GM18505 (cell line): ENCODE measurements around the gene CDK6.
A peak's percentile ranks its signal among the peaks of the same experiment; 100 is the strongest.

Experiments used
- ATAC-seq: cut with Tn5 transposase; IDR thresholded peaks from one replicate; pipeline ENCODE4 v1.9.1; 2021; ENCODE audit not compliant: unreplicated experiment
- POLR2A ChIP-seq: IDR thresholded peaks from 4 replicates; pipeline ENCODE4 v1.6.1; 2011; ENCODE audit warnings: borderline replicate concordance; ENCODE audit not compliant: insufficient read depth, insufficient read length; ENCODE audit errors: extremely low read depth

CDK6 gene

GRCh38 chr7:92806496-92806895 lies 29.9 kb downstream of the CDK6 start:
- no peak for ATAC-seq
- TF ChIP-seq POLR2A = no peak

GRCh38 chr7:92802406-92802805 lies 34.0 kb downstream of the CDK6 start:
- TF ChIP-seq POLR2A = no peak
- ATAC-seq = no peak

GRCh38 chr7:92799446-92800211 lies 36.7 kb downstream of the CDK6 start:
- ATAC-seq = peak; percentile 63
- no peak for TF ChIP-seq POLR2A

DNA sequence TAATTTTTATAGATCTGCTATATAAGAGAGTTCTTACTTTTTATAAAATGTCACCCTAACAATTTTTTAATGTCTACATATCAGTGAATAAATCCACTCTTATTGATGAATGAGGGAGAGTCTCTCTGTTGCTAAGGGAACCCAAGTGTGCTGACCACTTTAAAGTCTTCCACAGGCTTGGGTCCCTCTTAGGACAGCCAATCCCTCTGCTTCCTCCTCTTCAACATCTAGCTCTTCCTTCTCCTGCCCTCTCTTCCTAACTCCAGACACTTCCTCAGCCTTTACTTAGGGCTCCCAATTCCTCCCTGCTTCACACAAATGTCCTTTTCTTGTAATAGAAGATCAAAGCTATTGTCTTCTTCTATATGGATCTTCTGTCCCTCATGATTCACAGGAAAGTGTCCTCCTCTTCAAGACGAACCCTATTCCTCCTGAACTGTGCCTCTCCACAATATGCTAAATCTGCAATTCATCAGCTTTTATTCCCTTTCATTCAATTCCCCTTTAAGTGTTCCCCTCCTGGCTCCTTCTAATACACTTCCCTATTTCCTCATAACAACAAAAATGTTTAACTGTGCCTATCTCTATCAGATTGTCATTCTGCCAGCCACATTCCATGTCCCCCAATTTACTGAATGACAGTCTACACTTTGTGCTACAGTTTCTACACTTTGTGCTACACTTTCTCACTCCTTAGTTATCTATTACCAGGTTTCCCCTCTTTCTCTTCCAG lies 37.7 kb downstream of the CDK6 start:
- ATAC-seq = no peak
- no peak for TF ChIP-seq POLR2A

- ATAC-seq = peak; percentile 39
- no peak for TF ChIP-seq POLR2A
Observed at GRCh38 chr7:92797693-92798092, 38.7 kb downstream of the CDK6 start.

GRCh38 chr7:92797284-92797683 lies 39.1 kb downstream of the CDK6 start:
- no peak for TF ChIP-seq POLR2A
- ATAC-seq = peak; percentile 8

GRCh38 chr7:92794831-92795230 lies 41.5 kb downstream of the CDK6 start:
- ATAC-seq = no peak
- no peak for TF ChIP-seq POLR2A

- no peak for ATAC-seq
- no peak for TF ChIP-seq POLR2A
Observed at GRCh38 chr7:92794391-92794790, 42.0 kb downstream of the CDK6 start.

DNA sequence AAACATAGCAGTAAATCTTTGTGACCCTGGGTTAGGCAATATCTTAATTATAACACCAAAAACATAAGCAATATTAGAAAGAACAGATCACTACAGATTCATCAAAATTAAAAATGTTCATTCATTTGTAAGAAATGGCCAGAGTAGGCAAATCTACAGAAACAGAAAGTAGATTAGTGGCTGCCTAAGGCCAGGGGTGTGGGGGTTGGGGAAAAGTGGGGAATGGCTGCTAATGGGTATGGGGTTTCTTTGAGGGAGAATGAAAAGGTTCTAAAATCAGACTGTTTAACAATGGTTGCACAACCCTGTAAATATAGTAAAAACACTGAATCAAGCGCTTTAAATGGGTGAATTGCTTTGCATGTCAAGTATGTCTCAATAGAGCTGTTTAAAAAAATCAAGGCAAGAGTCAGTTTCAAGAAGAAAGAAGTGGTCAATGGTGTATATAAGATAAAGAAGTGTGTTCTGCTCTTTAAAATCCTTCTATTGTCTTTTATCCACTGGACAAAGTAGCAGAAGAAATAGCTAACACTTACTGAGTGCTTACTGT lies 42.6 kb downstream of the CDK6 start:
- ATAC-seq = no peak
- no peak for TF ChIP-seq POLR2A

GRCh38 chr7:92790992-92791391 lies 45.4 kb downstream of the CDK6 start:
- ATAC-seq = no peak

GRCh38 chr7:92788559-92789183 lies 47.7 kb downstream of the CDK6 start:
- no peak for TF ChIP-seq POLR2A
- no peak for ATAC-seq

More at GRCh38 chr7:92790992-92791391, 45.4 kb downstream of the CDK6 start:
- TF ChIP-seq POLR2A = no peak

- no peak for ATAC-seq
- TF ChIP-seq POLR2A = no peak
Observed at GRCh38 chr7:92785923-92786322, 50.5 kb downstream of the CDK6 start.

GRCh38 chr7:92784935-92785334 lies 51.4 kb downstream of the CDK6 start:
- TF ChIP-seq POLR2A = no peak
- ATAC-seq = no peak
